GM21723 (cell line): ENCODE results near the gene DOK4.

Experiments used
- ATAC-seq: cut with Tn5 transposase; IDR thresholded peaks from one replicate; pipeline ENCODE4 v1.9.1; 2021; ENCODE audit warnings: mild to moderate bottlenecking, moderate library complexity; ENCODE audit not compliant: unreplicated experiment

Gene DOK4

DNA sequence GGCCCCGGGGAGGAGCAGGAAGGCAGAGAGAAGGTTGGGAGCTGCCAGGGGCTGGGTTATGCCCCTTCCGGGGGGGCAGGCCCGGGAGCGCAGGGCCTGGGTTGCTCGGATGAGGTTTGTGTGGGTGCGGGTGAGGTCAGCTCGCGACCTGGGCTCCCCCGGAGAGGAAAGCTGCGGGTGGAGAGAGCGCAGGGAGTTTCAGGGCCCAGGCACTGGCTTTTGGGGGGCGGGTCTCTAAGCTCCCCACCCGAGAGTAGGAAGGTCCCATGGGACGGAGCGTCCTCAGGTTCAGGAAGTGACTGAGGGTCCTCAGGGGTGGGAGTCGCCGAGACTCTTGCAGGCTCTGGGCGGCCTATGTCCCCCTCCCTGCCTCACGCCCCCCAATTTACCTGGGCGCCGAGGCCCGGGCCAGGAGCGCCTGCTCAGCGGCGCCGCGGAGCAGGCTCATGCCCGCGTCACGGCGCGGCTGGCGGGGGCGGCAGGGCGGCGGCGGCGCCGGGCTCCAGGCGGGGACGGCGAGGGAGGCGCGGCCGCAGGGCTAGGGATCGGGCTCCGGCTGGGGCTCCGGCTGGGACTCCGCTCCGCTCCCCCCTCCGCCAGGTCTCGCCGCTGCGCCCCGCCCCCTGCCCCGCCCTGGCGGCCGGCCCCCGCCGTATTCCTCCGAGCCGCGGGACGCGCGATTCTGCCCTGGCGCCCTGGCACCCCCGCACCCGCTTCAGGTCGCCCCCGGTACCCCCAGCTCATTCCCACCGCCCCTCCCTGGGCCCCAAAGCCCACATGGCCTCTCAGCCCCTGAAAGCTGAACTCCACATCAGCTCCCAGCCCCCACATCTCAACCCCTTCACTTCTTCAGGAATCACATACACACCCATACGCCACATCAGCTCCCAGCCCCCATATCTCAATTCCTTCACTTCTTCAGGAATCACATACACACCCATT is at the start of gene DOK4:
Gene DOK4 (minus strand): TSS at position 578 of the 942 bp plus-strand sequence. CDS start 6,986 bp downstream, outside the sequence.
- peak; percentile 92 for ATAC-seq

GRCh38 chr16:57535680-57536305 is 49.5 kb upstream of the DOK4 start:
- peak; percentile 56 for ATAC-seq

DNA sequence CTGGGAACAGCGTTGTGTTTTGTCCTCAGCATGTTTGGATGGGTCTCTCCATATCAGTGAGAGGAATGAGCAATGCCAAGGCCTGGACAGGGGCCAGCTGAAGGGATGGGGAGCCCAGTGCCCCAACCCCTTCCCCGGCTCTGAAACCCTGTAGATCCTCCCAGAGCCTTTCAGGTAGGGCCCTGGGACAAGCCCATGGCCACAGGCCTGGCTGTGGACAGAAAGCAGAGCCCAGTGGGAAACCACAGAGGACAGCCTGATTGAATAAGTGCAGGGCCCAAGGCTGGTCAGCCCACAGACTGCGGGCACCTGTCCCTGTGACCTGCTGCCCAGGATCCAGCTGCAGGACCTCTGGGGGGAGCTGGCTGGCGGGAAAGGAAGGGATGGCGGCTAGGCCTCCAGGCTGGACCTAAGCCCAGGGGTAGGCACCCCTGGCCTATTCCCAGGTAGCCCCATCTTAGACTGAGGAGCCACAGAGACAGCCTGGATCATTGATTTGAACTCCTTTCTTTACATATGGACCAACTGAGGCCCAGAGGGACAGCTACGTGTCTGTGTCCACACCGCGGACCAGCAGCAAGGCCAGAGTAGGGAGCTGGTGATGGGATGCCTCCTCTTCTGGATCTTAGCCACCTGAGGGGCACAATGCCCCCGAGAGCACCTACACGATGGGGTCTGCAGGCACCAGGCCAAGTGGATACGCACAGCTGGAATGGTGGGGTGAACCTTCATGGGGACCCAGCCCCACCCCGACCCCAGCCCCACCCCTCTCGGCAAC is 48.8 kb upstream of the DOK4 start:
- ATAC-seq = no peak

GRCh38 chr16:57534337-57534880 is 48.1 kb upstream of the DOK4 start:
- no peak for ATAC-seq

- ATAC-seq = no peak
Measured at GRCh38 chr16:57533431-57534336, 47.4 kb upstream of the DOK4 start.

GRCh38 chr16:57532266-57532625 is 46.0 kb upstream of the DOK4 start:
- ATAC-seq = no peak

DNA sequence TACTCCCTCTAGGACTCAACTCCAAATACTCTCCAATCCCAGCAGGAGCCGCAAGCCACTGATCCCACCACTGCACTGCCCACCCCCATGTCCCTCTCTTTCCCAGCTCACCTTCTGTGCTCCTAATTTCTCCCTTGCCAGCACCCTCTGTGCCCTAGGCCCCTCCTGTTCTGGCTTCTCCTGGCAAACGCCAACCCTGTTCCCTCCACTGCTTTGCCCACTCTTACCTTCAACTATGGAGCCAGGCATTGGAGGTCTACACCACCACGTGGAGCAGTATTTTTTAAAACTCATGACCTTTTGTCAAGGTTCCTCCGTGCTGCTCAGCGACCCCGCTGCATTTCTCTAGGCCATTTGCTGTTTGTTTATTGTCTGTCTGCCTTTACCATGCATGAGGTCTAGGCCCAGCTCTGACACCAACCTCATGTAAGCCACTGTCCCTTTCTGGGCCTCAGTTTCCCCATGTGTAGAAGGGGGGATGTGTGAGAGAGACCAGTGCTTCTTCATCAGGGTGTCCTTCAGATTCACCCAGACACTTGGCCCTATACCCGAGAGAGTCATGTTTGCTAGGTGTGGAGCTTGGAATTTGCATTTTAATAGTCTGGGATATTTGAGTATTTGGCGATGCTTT is 45.5 kb upstream of the DOK4 start:
- no peak for ATAC-seq

DNA sequence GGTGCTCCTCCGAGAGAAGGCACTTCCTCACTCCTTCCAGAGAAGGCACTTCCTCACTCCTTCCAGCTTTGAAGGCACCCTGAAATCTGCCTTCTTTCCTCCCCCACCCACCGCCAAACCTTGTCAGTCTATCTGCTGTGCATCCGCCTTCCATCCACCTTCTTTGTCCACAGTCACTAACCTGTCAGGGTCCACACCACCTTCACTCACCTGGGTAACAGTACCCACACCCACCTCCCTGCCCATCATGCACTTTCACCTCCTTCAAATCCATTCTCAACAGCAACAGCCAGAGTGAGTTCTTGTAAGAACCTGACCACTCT is 44.9 kb upstream of the DOK4 start:
- no peak for ATAC-seq

DNA sequence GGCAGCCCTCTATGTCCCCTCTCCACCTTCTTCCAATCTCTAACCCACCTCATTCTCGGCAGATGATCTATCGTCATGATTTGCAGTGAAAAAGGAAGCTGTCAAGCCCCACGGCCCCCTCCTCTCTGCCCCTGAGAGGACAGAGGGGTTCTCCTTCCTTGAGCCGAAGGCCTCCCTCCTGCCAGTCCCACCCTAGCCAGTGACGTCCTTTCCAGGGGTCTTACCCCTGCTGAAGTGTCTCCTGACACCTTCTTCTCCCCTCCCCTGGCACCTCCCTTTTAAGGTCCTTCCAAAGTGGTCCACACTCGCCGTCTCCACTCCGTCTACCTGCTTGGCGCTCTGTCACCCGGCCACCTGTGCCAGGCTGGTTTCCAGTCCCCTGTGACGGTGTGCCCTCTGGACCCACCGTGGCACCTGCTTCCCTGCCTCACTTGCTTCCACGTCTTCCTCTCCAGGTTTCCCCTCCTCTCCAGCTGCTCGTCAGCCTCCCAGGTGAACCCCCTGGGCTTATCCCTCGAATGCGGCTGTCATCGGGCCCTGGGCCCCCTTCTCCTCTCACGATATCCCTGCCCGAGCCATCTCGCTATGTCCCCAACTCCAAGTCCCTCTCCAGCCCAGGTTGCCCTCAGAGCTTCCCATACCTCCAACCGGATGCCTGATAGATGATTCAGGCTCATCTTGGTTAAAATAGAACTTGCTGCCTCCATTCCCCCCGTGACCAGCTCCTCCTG is 44.4 kb upstream of the DOK4 start:
- no peak for ATAC-seq

DNA sequence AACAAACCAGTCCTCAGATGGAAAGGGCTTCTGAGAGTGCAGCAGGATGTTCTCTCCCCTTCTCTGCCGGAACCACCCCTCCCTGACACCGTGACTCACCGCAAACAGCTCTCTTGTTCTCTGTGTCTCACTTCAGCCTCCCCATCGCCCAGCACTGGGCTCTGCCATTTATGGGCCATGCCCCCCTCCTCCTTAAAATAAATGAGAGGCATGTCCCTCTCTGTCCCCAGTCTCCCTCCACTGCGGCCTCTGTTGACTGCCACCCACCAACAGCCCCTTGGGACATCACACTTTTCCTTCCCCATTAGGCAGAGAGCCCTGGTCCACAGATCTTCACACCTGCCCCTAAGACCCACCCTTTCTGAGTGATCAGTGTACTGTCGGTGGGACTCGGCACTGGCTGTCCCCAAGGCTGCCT is 43.8 kb upstream of the DOK4 start:
- ATAC-seq = peak; percentile 56

GRCh38 chr16:57529391-57530103 is 43.3 kb upstream of the DOK4 start:
- no peak for ATAC-seq

GRCh38 chr16:57528499-57529390 is 42.5 kb upstream of the DOK4 start:
- no peak for ATAC-seq

GRCh38 chr16:57527610-57528360 is 41.5 kb upstream of the DOK4 start:
- no peak for ATAC-seq

- no peak for ATAC-seq
Measured at GRCh38 chr16:57527027-57527426, 40.7 kb upstream of the DOK4 start.

- no peak for ATAC-seq
Measured at GRCh38 chr16:57526498-57526897, 40.2 kb upstream of the DOK4 start.

GRCh38 chr16:57525761-57526160 is 39.5 kb upstream of the DOK4 start:
- no peak for ATAC-seq

DNA sequence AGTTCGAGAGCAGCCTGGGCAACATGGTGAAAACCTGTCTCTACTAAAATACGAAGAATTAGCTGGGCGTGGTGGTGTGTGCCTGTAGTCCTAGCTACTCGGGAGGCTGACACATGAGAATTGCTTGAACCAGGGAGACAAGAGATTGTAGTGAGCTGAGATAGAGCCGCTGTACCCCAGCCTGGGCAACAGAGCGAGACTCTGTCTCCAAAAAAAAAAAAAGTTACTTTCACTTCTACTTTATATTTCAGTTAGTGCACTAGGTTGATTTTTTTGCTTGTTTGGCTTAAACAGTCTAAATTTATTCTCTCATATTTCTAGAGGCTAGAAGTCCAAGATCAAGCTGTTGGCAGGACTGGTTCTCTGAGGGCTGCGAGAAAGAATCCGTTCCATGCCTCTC is 36.7 kb upstream of the DOK4 start:
- no peak for ATAC-seq
